H1 (cell line): Measurements from ENCODE around the gene BUB1B. TPM values are rescaled to one million over a fixed set of nuclear protein-coding genes. Genes with fewer than 3 reads are reported as not detected.

ENCODE experiments used
- CEBPB ChIP-seq: IDR thresholded peaks from 2 replicates; pipeline ENCODE4 v1.6.1; 2012; ENCODE audit warnings: low read depth, low read length
- CTCF ChIP-seq, 3 experiments: IDR thresholded peaks; 1 replicate in 2 of 3; 2 replicates in 1 of 3; pipeline versions ENCODE4 v1.5.1 to v1.6.1; 2011; ENCODE audit warnings: low read length in 3 of 3, mild to moderate bottlenecking in 3 of 3, inconsistent platforms in 2 of 3, low read depth in 1 of 3, moderate library complexity in 1 of 3; ENCODE audit not compliant: insufficient read depth in 1 of 3; ENCODE audit errors: control extremely low read depth in 1 of 3
- GABPA ChIP-seq: IDR thresholded peaks from 2 replicates; pipeline ENCODE4 v1.6.1; 2011; ENCODE audit warnings: mild to moderate bottlenecking, low read length, moderate library complexity, borderline replicate concordance; ENCODE audit not compliant: insufficient read depth
- MAFK ChIP-seq: IDR thresholded peaks from 2 replicates; pipeline ENCODE4 v1.6.1; 2012; ENCODE audit warnings: low read depth, mild to moderate bottlenecking, improper control_type of control experiment, low read length
- MAX ChIP-seq: IDR thresholded peaks from 2 replicates; pipeline ENCODE4 v1.6.1; 2012; ENCODE audit warnings: inconsistent platforms
- SP1 ChIP-seq: IDR thresholded peaks from 2 replicates; pipeline ENCODE4 v1.6.1; 2011; ENCODE audit warnings: low read depth, low read length
- TAF1 ChIP-seq: IDR thresholded peaks from 2 replicates; pipeline ENCODE4 v1.6.1; 2011; ENCODE audit warnings: mild to moderate bottlenecking, low read depth, low read length
- TEAD4 ChIP-seq: IDR thresholded peaks from 2 replicates; pipeline ENCODE4 v1.6.1; 2012; ENCODE audit warnings: low read depth, low read length, inconsistent platforms, mixed read lengths
- YY1 ChIP-seq: IDR thresholded peaks from 2 replicates; pipeline ENCODE4 v1.6.1; 2011; ENCODE audit warnings: low read depth, mild to moderate bottlenecking, low read length
- polyA plus RNA-seq, 7 experiments: library from polyadenylated mRNA; depleted of rRNA in 3 of 7; stranded (reverse) in 5 of 7; unstranded in 2 of 7; fragments of >200 nt in 5 of 7; fragments of 200-250 nt in 2 of 7; gene quantifications; 1 replicate in 5 of 7; 2 replicates in 1 of 7; 4 replicates in 1 of 7; pipeline versions ENCODE4 v1.2.1 to v1.2.3, GENCODE V29; 2011 to 2013; ENCODE audit warnings: missing spikeins in 2 of 7, mixed read lengths in 2 of 7
- total RNA-seq: library from RNA; stranded (reverse); fragmentation: NEBNext Ultra II Directional; extraction: Animal tissue kit (Norgen Biotek cat#: 25700); gene quantifications from 2 replicates; pipeline ENCODE4 v1.2.1, GENCODE V29; 2021

Gene BUB1B
- total and polyA plus RNA-seq, 2 of the 8 experiments (the other 6 are each of a cell fraction or from before 2014, with no cell fraction given): 48.9 to 144 TPM

GRCh38 chr15:40267670-40268069 is 106.8 kb downstream of the BUB1B start (continued):
- TF ChIP-seq CTCF (IDR thresholded peaks at IDR 0.05; ENCODE audit: control extremely low read depth in 1 of 3, insufficient read depth in 1 of 3, low read depth in 1 of 3, low read length in 3 of 3) (no peak), YY1 (no peak), TEAD4 (no peak), CEBPB (no peak), TAF1 (no peak), MAX (no peak), SP1 (no peak), GABPA (no peak), MAFK (no peak)
